Hepatocyte (in vitro differentiated cells): ENCODE results near the gene ATF6.

Experiments
- CTCF ChIP-seq: fragments of 200-600 bp; sonication (generic); IDR thresholded peaks from 2 replicates; pipeline ENCODE4 v1.5.1; 2016; ENCODE audit warnings: antibody characterized with exemption, mild to moderate bottlenecking; ENCODE audit not compliant: poor library complexity
- EZH2phosphoT487 ChIP-seq: fragments of 200-600 bp; sonication (generic); IDR thresholded peaks from one replicate; pipeline ENCODE4 v1.6.1; 2018; ENCODE audit warnings: antibody characterized with exemption, mild to moderate bottlenecking, low read depth, moderate library complexity; ENCODE audit not compliant: unreplicated experiment, severe bottlenecking

- no peak for TF ChIP-seq CTCF
- no peak for TF ChIP-seq EZH2phosphoT487
These were observed 124.5 kb downstream of the ATF6 start for GRCh38 chr1:161890574-161890973.
